Measurements from ENCODE around the gene BNIPL. TPM values are rescaled to one million over a fixed set of nuclear protein-coding genes. Genes with fewer than 3 reads are reported as not detected.

The BNIPL gene
- total RNA-seq, 2 donors from 2014 or later = 0.42 to 0.57 TPM

DNA sequence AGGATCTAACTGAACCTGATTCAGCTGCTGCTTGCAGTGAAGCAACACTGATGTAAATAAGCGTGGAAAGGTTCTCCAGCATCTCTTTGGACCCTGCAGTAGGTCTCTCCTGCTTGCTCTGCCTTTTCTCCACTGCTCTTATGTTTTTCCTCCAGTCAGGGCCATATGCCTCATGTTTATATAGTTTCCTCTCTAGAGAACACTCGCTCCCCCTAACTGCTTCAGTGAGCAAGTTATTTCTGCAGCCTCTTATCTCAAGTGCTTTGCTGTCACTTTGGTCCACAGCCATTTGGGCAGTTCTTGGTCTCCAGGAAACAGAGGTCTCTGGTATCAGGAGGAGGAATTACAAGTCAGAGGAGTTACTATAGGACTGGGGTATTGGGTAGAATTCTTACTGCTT, 22.9 kb upstream of the BNIPL start:
- no peaks in the 10 kb centered on the region for H3K9me3 ChIP-seq (ENCODE audit: control insufficient read depth, low read length, poor library complexity, severe bottlenecking)
- Mint-ChIP-seq H3K4me3 (no peak overlapping the region), H3K27me3 (no peaks in the 10 kb centered on the region), H3K4me1 (peaks cover 21% of the 10 kb centered on the region), H3K36me3 (ENCODE audit: low read depth) (no peaks in the 10 kb centered on the region), H3K27ac (no peak overlapping the region)
- ATAC-seq (no peak), DNase-seq (no peak)

DNA sequence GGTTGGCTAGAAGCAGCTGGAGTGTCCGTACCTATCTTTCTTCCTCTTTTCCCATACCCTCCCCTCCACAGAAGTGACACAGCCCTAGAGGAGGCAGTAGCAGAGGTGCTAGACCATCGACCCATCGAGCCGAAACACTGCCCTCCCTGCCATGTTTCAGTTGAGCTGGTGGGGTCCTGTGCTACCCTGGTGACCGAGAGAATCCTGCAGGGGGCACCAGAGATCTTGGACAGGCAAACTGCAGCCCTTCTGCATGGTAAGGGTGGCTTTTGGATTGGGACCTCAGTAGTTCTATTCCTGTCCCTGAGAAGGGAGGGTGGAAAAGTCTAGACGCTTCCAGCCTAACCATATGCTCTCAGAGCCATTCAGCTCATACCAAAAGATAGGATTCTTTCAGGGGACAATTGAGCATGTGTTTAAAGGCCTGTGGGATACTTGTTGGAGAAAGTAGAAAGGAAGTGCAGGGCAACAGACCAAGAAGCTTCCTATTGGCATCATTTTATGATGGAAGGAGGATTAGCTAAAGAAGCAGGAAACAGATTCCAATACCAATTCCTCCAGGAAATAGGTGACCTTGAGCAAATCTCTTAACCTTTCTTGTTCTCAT, 11.7 kb upstream of the BNIPL start:
- no peaks in the 10 kb centered on the region for H3K9me3 ChIP-seq (ENCODE audit: control insufficient read depth, low read length, poor library complexity, severe bottlenecking)
- Mint-ChIP-seq H3K36me3 (ENCODE audit: low read depth) (peaks cover 2% of the 10 kb centered on the region), H3K4me3 (peak overlapping the region; percentile 52), H3K27me3 (no peaks in the 10 kb centered on the region), H3K27ac (no peak overlapping the region), H3K4me1 (peaks cover 10% of the 10 kb centered on the region)
- DNase-seq (peak; percentile 67 to 84 (median 70)), ATAC-seq (peak; percentile 99)

DNA sequence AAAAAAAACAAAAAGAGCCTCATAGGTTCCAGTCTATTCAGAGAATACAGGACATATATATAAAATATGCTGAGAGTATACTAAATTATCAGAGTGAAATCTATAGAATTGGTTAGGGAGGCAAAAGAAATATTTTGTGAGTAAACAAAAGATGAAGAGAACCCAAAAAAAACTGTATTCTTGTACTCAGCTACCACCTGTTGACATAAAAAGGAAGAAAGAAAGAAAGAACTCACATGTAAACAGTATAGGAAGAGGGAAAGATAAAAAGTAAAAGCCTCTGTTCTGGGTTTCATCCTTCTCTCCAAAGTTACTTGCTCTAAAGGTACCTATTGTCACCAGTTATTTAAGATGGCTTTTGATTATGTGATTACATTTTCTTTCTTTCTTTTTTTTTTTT, 9.9 kb upstream of the BNIPL start:
- H3K4me3 Mint-ChIP-seq = no peak overlapping the region
- H3K27me3 Mint-ChIP-seq = no peaks in the 10 kb centered on the region
- no peak for DNase-seq
- H3K36me3 Mint-ChIP-seq (ENCODE audit: low read depth) = peaks cover 6% of the 10 kb centered on the region
- H3K4me1 Mint-ChIP-seq = peaks cover 13% of the 10 kb centered on the region
- no peak for ATAC-seq
- H3K9me3 ChIP-seq (ENCODE audit: control insufficient read depth, low read length, poor library complexity, severe bottlenecking) = no peaks in the 10 kb centered on the region
- no peak overlapping the region for H3K27ac Mint-ChIP-seq

DNA sequence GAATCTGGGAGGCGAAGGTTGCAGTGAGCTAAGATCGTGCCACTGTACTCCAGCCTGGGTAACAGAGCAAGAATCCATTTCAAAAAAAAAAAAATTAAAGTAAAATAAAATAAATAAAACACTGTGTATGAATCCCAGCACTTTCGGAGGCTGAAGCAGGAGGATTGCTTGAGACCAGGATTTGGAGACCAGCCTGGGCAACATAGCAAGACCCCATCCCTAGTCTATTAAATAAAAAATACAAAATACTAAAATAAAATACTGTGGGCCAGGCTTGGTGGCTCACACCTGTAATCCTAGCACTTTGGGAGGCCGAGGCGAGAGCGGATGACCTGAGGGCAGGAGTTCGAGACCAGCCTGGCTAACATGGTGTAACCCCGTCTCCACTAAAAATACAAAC, 4.2 kb upstream of the BNIPL start:
- H3K27ac Mint-ChIP-seq = no peak overlapping the region
- no peak overlapping the region for H3K4me3 Mint-ChIP-seq
- no peaks in the 10 kb centered on the region for H3K27me3 Mint-ChIP-seq
- H3K36me3 Mint-ChIP-seq (ENCODE audit: low read depth) = peaks cover 7% of the 10 kb centered on the region
- ATAC-seq = no peak
- H3K9me3 ChIP-seq (ENCODE audit: control insufficient read depth, low read length, poor library complexity, severe bottlenecking) = no peaks in the 10 kb centered on the region
- peaks cover 19% of the 10 kb centered on the region for H3K4me1 Mint-ChIP-seq
- no peak for DNase-seq

DNA sequence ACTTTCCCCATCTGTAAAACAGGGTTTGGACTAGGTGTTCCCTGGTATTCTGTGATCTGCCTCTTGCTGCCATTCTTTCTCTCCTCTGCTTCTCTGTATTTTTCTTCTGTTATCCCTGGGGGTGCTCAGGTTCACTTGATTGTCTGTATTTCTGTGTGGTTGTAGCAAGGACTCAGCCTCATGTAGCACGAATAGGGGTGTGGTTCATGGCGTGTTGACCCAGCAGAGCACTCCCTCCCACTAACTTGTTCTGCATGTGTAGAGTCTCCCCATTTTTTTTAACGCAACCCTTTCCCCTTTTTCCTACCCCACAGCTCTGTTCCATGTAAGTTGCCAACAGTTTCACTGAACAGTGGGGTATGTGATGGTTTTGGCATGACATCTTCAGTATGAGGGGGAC, 1.2 kb upstream of the BNIPL start:
- no peaks in the 10 kb centered on the region for H3K27me3 Mint-ChIP-seq
- ATAC-seq = no peak
- H3K4me1 Mint-ChIP-seq = peaks cover 25% of the 10 kb centered on the region
- no peak overlapping the region for H3K4me3 Mint-ChIP-seq
- H3K27ac Mint-ChIP-seq = peak overlapping the region; percentile 16
- H3K36me3 Mint-ChIP-seq (ENCODE audit: low read depth) = peaks cover 7% of the 10 kb centered on the region
- no peaks in the 10 kb centered on the region for H3K9me3 ChIP-seq (ENCODE audit: control insufficient read depth, low read length, poor library complexity, severe bottlenecking)
- DNase-seq = no peak

DNA sequence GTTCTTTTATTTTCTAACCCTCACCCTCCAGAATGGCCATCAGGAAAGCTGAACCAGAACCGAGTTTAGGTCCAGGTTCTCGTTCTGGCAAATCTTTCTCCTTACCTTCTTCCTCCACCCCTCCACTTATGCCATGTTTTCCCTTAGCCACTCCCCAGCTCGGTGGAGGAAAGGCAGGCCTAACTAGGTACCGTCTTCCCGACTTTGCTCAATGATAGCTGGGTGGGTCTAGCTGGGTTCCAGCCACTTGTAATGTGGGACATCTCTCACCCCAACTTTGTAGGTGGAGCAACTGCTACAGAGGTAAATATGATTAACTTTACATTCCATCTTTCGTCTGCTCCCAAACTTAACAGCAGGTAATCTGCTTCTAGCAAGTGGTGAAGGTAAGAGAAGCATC, 646 bp downstream of the BNIPL start:
- H3K4me1 Mint-ChIP-seq = peaks cover 22% of the 10 kb centered on the region
- H3K27ac Mint-ChIP-seq = no peak overlapping the region
- H3K36me3 Mint-ChIP-seq (ENCODE audit: low read depth) = peaks cover 2% of the 10 kb centered on the region
- DNase-seq (no peak), ATAC-seq (no peak)
- no peaks in the 10 kb centered on the region for H3K27me3 Mint-ChIP-seq
- no peaks in the 10 kb centered on the region for H3K9me3 ChIP-seq (ENCODE audit: control insufficient read depth, low read length, poor library complexity, severe bottlenecking)
- no peak overlapping the region for H3K4me3 Mint-ChIP-seq

DNA sequence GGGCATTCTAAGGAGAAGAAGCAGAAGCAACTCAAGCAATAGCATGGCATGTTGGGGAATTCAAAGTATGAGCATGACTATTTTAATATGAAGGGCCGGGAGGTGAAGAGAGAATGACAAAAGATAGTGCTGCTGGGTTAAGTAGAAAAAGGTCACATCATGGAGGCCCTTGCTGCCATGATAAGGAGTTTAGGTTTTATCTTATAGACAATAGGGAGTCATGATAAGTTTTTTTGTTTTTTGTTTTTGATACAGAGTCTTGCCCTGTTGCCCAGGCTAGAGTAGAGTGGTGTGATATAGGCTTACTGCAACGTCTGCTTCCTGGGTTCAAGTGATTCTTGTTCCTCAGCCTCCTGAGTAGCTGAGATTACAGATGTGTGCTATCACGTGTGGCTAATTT, 3.1 kb downstream of the BNIPL start:
- H3K27ac Mint-ChIP-seq = peak overlapping the region; percentile 32

DNA sequence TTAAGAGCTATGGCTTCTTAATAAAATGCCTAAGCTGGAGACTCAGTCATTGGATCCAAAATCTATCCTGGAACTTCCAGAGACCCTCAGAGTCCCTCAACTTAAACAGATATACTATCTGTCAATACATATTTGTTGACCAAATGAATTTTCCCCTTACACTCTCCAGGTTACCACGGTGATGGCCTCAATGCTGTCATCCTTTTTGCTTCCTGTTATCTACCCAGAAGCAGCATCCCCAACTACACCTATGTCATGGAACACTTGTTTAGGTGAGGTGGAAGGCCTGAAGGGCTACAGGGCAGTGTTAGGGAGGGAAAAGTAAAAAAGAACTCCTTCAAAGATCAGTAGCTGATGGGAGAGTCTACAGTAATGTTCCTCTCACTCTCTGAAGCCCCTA, 6.8 kb downstream of the BNIPL start:
- H3K4me3 Mint-ChIP-seq = no peak overlapping the region
- peak; percentile 23 for ATAC-seq
- no peaks in the 10 kb centered on the region for H3K9me3 ChIP-seq (ENCODE audit: control insufficient read depth, low read length, poor library complexity, severe bottlenecking)
- peaks cover 40% of the 10 kb centered on the region for H3K4me1 Mint-ChIP-seq
- no peaks in the 10 kb centered on the region for H3K27me3 Mint-ChIP-seq
- no peak for DNase-seq
- H3K36me3 Mint-ChIP-seq (ENCODE audit: low read depth) = peaks cover 3% of the 10 kb centered on the region
- H3K27ac Mint-ChIP-seq = peak overlapping the region; percentile 67

More for the DNA sequence above, 3.1 kb downstream of the BNIPL start:
- Mint-ChIP-seq H3K36me3 (ENCODE audit: low read depth) (peaks cover 3% of the 10 kb centered on the region), H3K4me3 (peak overlapping the region; percentile 21), H3K4me1 (peaks cover 36% of the 10 kb centered on the region), H3K27me3 (no peaks in the 10 kb centered on the region)
- DNase-seq (no peak), ATAC-seq (no peak)
- H3K9me3 ChIP-seq (ENCODE audit: control insufficient read depth, low read length, poor library complexity, severe bottlenecking) = no peaks in the 10 kb centered on the region

DNA sequence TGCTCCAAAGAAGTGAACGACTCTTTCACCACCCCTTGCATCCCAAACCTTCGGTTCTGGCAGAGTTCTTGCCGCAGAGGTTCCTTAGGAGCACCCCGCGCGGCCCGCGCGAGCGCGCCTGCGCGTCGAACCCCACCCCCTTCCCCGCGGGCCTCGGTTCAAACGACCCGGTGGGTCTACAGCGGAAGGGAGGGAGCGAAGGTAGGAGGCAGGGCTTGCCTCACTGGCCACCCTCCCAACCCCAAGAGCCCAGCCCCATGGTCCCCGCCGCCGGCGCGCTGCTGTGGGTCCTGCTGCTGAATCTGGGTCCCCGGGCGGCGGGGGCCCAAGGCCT, 11.2 kb downstream of the BNIPL start, which contains the start of gene C1orf56:
C1orf56 (plus strand) TSS at position 161 of the 334 bp plus-strand sequence; CDS start at position 258, 97 bp downstream.
- peaks cover 53% of the 10 kb centered on the region for H3K4me1 Mint-ChIP-seq
- ATAC-seq (peak; percentile 46), DNase-seq (peak in 2 of 3 donors; percentile 41 to 51)
- H3K36me3 Mint-ChIP-seq (ENCODE audit: low read depth) = peaks cover 3% of the 10 kb centered on the region
- H3K27me3 Mint-ChIP-seq = no peaks in the 10 kb centered on the region
- H3K9me3 ChIP-seq (ENCODE audit: control insufficient read depth, low read length, poor library complexity, severe bottlenecking) = no peaks in the 10 kb centered on the region
- peak within 1 kb of the TSS; percentile 90 for H3K27ac Mint-ChIP-seq
- H3K4me3 Mint-ChIP-seq = peak within 1 kb of the TSS; percentile 91

DNA sequence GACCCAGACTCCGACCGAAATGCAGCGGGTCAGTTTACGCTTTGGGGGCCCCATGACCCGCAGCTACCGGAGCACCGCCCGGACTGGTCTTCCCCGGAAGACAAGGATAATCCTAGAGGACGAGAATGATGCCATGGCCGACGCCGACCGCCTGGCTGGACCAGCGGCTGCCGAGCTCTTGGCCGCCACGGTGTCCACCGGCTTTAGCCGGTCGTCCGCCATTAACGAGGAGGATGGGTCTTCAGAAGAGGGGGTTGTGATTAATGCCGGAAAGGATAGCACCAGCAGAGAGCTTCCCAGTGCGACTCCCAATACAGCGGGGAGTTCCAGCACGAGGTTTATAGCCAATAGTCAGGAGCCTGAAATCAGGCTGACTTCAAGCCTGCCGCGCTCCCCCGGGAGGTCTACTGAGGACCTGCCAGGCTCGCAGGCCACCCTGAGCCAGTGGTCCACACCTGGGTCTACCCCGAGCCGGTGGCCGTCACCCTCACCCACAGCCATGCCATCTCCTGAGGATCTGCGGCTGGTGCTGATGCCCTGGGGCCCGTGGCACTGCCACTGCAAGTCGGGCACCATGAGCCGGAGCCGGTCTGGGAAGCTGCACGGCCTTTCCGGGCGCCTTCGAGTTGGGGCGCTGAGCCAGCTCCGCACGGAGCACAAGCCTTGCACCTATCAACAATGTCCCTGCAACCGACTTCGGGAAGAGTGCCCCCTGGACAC, 11.7 kb downstream of the BNIPL start:
- Mint-ChIP-seq H3K27ac (peak overlapping the region; percentile 90), H3K36me3 (ENCODE audit: low read depth) (peaks cover 3% of the 10 kb centered on the region), H3K27me3 (no peaks in the 10 kb centered on the region), H3K4me1 (peaks cover 50% of the 10 kb centered on the region), H3K4me3 (peak overlapping the region; percentile 91)
- DNase-seq (peak; percentile 31 to 42 (median 40)), ATAC-seq (peak; percentile 78)
- H3K9me3 ChIP-seq (ENCODE audit: control insufficient read depth, low read length, poor library complexity, severe bottlenecking) = no peaks in the 10 kb centered on the region

DNA sequence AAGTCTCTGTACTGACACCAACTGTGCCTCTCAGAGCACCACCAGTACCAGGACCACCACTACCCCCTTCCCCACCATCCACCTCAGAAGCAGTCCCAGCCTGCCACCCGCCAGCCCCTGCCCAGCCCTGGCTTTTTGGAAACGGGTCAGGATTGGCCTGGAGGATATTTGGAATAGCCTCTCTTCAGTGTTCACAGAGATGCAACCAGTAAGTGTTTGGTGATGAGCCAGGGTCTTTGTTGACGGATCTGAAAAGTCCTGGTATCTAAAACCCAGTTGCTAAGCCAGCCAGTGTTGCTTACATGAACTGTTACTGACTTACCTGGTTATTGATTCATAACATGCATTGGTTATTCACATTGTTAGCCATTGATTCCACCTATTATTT, 12.3 kb downstream of the BNIPL start:
- H3K36me3 Mint-ChIP-seq (ENCODE audit: low read depth) = peaks cover under 1% of the 10 kb centered on the region

DNA sequence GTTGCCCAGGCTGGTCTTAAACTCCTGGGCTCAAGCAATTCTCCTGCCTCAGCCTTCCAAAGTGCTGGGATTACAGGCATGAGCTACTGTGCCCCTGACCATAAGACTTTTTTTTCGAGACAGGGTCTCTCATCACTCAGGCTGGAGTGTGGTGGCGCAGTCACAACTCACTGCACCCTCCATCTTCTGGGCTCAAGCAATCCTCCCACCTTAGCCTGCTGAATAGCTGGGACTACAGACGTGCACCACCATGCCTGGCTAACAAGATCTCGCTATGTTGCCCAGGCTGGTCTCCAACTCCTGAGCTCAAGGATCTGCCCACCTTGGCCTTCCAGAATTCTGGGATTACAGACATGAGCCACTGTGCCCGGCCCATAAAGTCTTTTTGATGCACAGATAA, 13.1 kb downstream of the BNIPL start:
- Mint-ChIP-seq H3K27ac (peak overlapping the region; percentile 90), H3K4me3 (no peak overlapping the region), H3K4me1 (peaks cover 47% of the 10 kb centered on the region), H3K36me3 (ENCODE audit: low read depth) (peaks cover 3% of the 10 kb centered on the region), H3K27me3 (no peaks in the 10 kb centered on the region)
- ATAC-seq (no peak), DNase-seq (no peak)
- H3K9me3 ChIP-seq (ENCODE audit: control insufficient read depth, low read length, poor library complexity, severe bottlenecking) = no peaks in the 10 kb centered on the region

More for the DNA sequence above, 12.3 kb downstream of the BNIPL start:
- no peaks in the 10 kb centered on the region for H3K27me3 Mint-ChIP-seq
- ATAC-seq = peak; percentile 25
- DNase-seq = no peak
- peak overlapping the region; percentile 90 for H3K27ac Mint-ChIP-seq
- peak overlapping the region; percentile 91 for H3K4me3 Mint-ChIP-seq
- H3K9me3 ChIP-seq (ENCODE audit: control insufficient read depth, low read length, poor library complexity, severe bottlenecking) = no peaks in the 10 kb centered on the region
- H3K4me1 Mint-ChIP-seq = peaks cover 46% of the 10 kb centered on the region

DNA sequence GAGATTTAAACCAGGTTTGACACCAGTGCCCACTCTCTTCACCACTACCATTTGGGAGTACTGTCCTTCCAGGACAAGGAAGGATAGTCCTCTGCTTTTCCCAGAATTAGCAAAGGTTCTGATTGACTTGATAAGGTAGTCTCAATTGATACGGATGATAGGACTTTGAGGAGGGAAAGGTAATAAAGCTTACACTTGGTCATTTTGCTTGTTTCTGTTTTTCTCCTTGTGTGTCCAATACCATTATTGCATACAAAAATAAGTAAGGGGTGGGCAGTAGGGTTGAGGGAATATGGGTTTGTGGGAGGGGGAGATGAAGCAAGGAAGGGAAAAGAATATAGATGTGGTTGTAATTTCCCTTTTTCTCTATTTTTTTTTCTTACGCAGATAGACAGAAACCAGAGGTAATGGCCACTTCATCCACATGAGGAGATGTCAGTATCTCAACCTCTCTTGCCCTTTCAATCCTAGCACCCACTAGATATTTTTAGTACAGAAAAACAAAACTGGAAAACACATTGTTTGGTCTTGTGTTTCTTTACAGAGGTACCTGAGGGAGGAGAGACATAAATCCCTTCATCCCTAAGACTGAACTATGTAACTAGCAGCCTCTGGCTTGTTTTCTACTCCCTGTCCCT, 13.8 kb downstream of the BNIPL start:
- ATAC-seq = no peak
- no peak for DNase-seq
- peaks cover 7% of the 10 kb centered on the region for H3K36me3 Mint-ChIP-seq (ENCODE audit: low read depth)
- H3K4me1 Mint-ChIP-seq = peaks cover 49% of the 10 kb centered on the region
- H3K27me3 Mint-ChIP-seq = no peaks in the 10 kb centered on the region
- H3K27ac Mint-ChIP-seq = peak overlapping the region; percentile 90
- H3K4me3 Mint-ChIP-seq = no peak overlapping the region
- no peaks in the 10 kb centered on the region for H3K9me3 ChIP-seq (ENCODE audit: control insufficient read depth, low read length, poor library complexity, severe bottlenecking)

All from T-helper 17 cell (primary cell).